ENCODE measurements around the gene ZFAND3.

GRCh38 chr6:37798436-37799262 lies 20.9 kb upstream of the ZFAND3 start:
- TF ChIP-seq CTCF (IDR thresholded peaks at IDR 0.05) (no peak), POLR2A (IDR thresholded peaks at IDR 0.05) (no peak)

All from adrenal gland (tissue), 5 donors.